MM.1S (cell line): ENCODE measurements around the gene GFOD2.

Experiments used
- DNase-seq: peaks from one replicate; pipeline ENCODE4 v3.0.0-alpha.2; 2015
- H2AFZ ChIP-seq: fragments of 300-600 bp; sonication (generic); 2 replicates; pipeline ENCODE4 v1.6.0; 2016; ENCODE audit warnings: antibody characterized with exemption, low read length
- H3F3A ChIP-seq: fragments of 300-600 bp; sonication (generic); 2 replicates; pipeline ENCODE4 v1.6.1; 2016; ENCODE audit warnings: mild to moderate bottlenecking, antibody characterized with exemption, low read length, moderate library complexity, mixed read lengths; ENCODE audit not compliant: insufficient read depth
- H3K27ac ChIP-seq: fragments of 300-600 bp; sonication (generic); 2 replicates; pipeline ENCODE4 v1.5.1; 2016; ENCODE audit warnings: mild to moderate bottlenecking, low read length
- H3K27me3 ChIP-seq: fragments of 300-600 bp; sonication (generic); replicated peaks from 2 replicates; pipeline ENCODE4 v1.6.0; 2016; ENCODE audit warnings: low read length; ENCODE audit not compliant: insufficient read depth
- H3K36me3 ChIP-seq: fragments of 300-600 bp; sonication (generic); replicated peaks from 2 replicates; pipeline ENCODE4 v1.6.1; 2016; ENCODE audit warnings: mild to moderate bottlenecking, low read length, mixed read lengths; ENCODE audit not compliant: insufficient read depth
- H3K4me1 ChIP-seq: fragments of 300-600 bp; sonication (generic); 2 replicates; pipeline ENCODE4 v1.6.1; 2016; ENCODE audit warnings: low read length, mixed read lengths
- H3K4me2 ChIP-seq: fragments of 300-600 bp; sonication (generic); 2 replicates; pipeline ENCODE4 v1.6.0; 2016; ENCODE audit warnings: low read depth, low read length
- H3K4me3 ChIP-seq: fragments of 300-600 bp; sonication (generic); 2 replicates; pipeline ENCODE4 v1.5.1; 2016; ENCODE audit warnings: low read length, mixed read lengths
- H3K79me2 ChIP-seq: fragments of 300-600 bp; sonication (generic); 2 replicates; pipeline ENCODE4 v1.6.1; 2016; ENCODE audit warnings: mixed run types, low read length, mixed read lengths
- H3K9ac ChIP-seq: fragments of 300-600 bp; sonication (generic); 2 replicates; pipeline ENCODE4 v1.6.1; 2016; ENCODE audit warnings: low read length, mixed read lengths
- H3K9me2 ChIP-seq: fragments of 300-600 bp; sonication (generic); replicated peaks from 2 replicates; pipeline ENCODE4 v1.6.1; 2016; ENCODE audit warnings: mild to moderate bottlenecking, low read length, mixed read lengths; ENCODE audit not compliant: insufficient read depth
- H3K9me3 ChIP-seq: fragments of 300-600 bp; sonication (generic); replicated peaks from 2 replicates; pipeline ENCODE4 v1.6.1; 2016; ENCODE audit warnings: mild to moderate bottlenecking, low read length, mixed read lengths; ENCODE audit not compliant: insufficient read depth
- H4K20me1 ChIP-seq: fragments of 300-600 bp; sonication (generic); 2 replicates; pipeline ENCODE4 v1.6.1; 2016; ENCODE audit warnings: mild to moderate bottlenecking, low read length, moderate library complexity, mixed read lengths; ENCODE audit not compliant: insufficient read depth
- EZH2 ChIP-seq: fragments of 300-600 bp; sonication (generic); optimal IDR thresholded peaks from 2 replicates; pipeline ENCODE3; 2017; ENCODE audit warnings: low read depth, mild to moderate bottlenecking, antibody characterized with exemption, low read length, mixed read lengths
- EZH2phosphoT487 ChIP-seq: fragments of 300-600 bp; sonication (generic); IDR thresholded peaks from 2 replicates; pipeline ENCODE4 v1.6.1; 2018; ENCODE audit warnings: antibody characterized with exemption, low read length
- TF ChIP-seq, protein P1 (sequence below): fragments of 300-600 bp; sonication (generic); IDR thresholded peaks from 2 replicates; pipeline ENCODE4 v1.5.1; 2016; ENCODE audit warnings: antibody characterized with exemption, low read length, mixed read lengths

Gene GFOD2

DNA sequence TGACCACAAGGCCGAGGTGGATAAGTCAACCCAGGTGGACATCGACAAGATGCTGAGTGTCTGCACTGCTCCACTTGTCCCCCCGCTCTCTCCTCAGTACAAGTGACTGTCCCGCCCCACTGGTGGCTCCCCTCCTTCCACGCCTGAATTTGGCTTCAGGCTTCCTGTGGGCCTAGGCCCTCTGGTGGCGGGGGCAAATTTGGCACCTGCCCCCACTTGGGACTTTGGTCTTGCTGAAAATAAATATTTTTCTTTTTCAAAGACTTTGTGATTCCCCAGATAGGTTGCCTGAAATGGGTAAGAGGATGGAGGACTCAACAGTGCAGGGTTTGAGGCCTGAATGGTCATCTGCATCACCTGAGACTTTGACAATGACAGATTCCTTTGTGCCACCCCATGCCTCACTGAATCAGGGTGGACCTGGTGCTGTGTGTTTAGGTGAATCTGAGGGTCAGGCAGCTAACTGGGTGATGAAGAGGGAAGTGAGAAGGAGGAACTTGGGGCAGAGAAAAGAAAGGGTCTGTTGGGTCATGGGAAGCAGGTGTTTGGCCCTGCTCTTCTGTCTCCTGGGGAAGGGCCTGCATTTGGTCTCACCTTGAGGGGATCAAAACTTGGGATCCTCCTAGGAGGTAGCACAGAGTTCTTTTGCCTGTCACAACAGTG lies 50.5 kb downstream of the GFOD2 start:
- Histone ChIP-seq H4K20me1 (no peaks in the 10 kb centered on the region), H3K4me2 (no peak overlapping the region), H3K79me2 (peaks cover 12% of the 10 kb centered on the region; the same call in 1 of the 2 replicates), H3K4me1 (peaks cover 21% of the 10 kb centered on the region), H3K27me3 (no peaks in the 10 kb centered on the region), H3F3A (peaks cover 11% of the 10 kb centered on the region), H3K36me3 (no peaks in the 10 kb centered on the region), H3K9me3 (no peaks in the 10 kb centered on the region), H3K27ac (no peak overlapping the region; the same call in 1 of the 2 replicates), H3K4me3 (no peak overlapping the region), H2AFZ (0 out of 2 replicates have a peak overlapping the region, but pooled peaks have one; percentile 45), H3K9me2 (no peaks in the 10 kb centered on the region), H3K9ac (no peak overlapping the region)
- DNase-seq: no peak
- TF ChIP-seq, protein P1, sequence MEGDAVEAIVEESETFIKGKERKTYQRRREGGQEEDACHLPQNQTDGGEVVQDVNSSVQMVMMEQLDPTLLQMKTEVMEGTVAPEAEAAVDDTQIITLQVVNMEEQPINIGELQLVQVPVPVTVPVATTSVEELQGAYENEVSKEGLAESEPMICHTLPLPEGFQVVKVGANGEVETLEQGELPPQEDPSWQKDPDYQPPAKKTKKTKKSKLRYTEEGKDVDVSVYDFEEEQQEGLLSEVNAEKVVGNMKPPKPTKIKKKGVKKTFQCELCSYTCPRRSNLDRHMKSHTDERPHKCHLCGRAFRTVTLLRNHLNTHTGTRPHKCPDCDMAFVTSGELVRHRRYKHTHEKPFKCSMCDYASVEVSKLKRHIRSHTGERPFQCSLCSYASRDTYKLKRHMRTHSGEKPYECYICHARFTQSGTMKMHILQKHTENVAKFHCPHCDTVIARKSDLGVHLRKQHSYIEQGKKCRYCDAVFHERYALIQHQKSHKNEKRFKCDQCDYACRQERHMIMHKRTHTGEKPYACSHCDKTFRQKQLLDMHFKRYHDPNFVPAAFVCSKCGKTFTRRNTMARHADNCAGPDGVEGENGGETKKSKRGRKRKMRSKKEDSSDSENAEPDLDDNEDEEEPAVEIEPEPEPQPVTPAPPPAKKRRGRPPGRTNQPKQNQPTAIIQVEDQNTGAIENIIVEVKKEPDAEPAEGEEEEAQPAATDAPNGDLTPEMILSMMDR: peak; percentile 35
- no peak for TF ChIP-seq EZH2phosphoT487

DNA sequence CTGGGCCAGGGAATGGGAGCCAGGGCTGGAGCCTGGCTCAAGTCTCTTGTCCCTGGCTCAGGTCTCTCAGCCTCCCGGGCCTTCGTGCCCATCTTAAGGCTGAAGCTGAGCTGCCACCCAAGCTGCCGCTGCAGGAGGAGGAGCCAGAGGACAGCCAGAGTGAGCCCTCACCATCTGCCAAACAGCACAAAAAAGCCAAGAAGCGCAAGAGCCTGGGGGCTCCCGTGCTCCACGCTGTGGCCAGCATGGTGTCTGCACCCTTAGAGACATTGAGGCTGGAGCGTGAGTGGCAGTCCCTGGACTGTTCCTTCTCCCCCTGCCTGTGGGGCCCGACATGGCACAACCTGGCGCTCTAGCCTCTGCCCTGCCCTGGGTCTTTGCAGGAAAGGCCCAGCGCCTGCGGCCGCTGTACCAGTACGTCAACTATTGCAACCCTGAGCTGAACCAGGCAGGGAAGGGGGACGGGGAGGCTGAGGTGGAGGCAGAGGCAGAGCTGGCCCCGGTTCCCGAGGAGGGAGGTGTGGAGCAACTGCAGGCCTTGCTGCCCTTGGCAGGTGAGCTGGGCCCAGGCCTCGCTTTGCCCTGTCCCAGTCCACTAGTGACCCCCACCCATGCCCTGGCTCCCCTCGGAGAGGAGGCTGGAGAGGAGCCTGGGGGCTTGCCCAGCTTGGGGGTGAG lies 51.2 kb downstream of the GFOD2 start:
- H3K27me3 ChIP-seq: no peaks in the 10 kb centered on the region
- peaks cover 12% of the 10 kb centered on the region; the same call in 1 of the 2 replicates for H3K79me2 ChIP-seq
- TF ChIP-seq, protein P1: peak; percentile 92
- TF ChIP-seq EZH2 (no peak), EZH2phosphoT487 (no peak)
- peak overlapping the region; percentile 89 for H3K4me3 ChIP-seq
- H3K36me3 ChIP-seq: no peaks in the 10 kb centered on the region
- peaks cover 21% of the 10 kb centered on the region for H3K4me1 ChIP-seq
- H2AFZ ChIP-seq: peak overlapping the region; percentile 99
- peak overlapping the region; percentile 98 for H3K4me2 ChIP-seq
- H3K9me3 ChIP-seq: no peaks in the 10 kb centered on the region
- H3K9ac ChIP-seq: peak overlapping the region; percentile 82; the same call in 1 of the 2 replicates
- H3F3A ChIP-seq: peaks cover 11% of the 10 kb centered on the region
- peak overlapping the region; percentile 52; the same call in 1 of the 2 replicates for H3K27ac ChIP-seq
- peak; percentile 96 for DNase-seq
- H4K20me1 ChIP-seq: no peaks in the 10 kb centered on the region
- H3K9me2 ChIP-seq: no peaks in the 10 kb centered on the region

DNA sequence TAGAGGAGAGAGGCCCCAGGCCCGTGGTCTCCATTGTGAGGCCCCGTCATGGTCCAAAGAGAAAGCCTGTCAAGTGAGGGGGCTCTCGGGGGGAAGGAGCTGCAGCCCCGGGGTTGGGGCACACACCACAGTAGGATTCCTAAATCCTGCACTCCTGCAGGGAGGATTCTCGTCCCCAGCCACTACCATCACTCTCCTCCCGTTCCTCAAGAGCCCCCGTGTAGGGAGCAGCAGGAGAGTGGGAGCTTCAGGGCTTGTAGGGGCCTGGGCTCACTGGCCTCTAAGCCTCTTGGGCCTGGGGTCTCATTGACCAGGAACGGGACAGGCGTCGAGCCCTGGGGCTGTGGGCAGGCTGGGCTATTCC lies 51.7 kb downstream of the GFOD2 start:
- no peak for TF ChIP-seq EZH2phosphoT487
- TF ChIP-seq, protein P1: no peak
- no peak for TF ChIP-seq EZH2
- H3K4me1 ChIP-seq: peaks cover 21% of the 10 kb centered on the region
- no peak for DNase-seq
- H3K79me2 ChIP-seq: peaks cover 14% of the 10 kb centered on the region
- no peaks in the 10 kb centered on the region for H3K9me3 ChIP-seq
- no peaks in the 10 kb centered on the region for H3K36me3 ChIP-seq
- H3F3A ChIP-seq: peaks cover 11% of the 10 kb centered on the region
- H4K20me1 ChIP-seq: no peaks in the 10 kb centered on the region
- peak overlapping the region; percentile 52; the same call in 1 of the 2 replicates for H3K27ac ChIP-seq
- peak overlapping the region; percentile 82; the same call in 1 of the 2 replicates for H3K9ac ChIP-seq
- peak overlapping the region; percentile 98 for H3K4me2 ChIP-seq
- H3K27me3 ChIP-seq: no peaks in the 10 kb centered on the region
- no peaks in the 10 kb centered on the region for H3K9me2 ChIP-seq
- H3K4me3 ChIP-seq: peak overlapping the region; percentile 89
- H2AFZ ChIP-seq: peak overlapping the region; percentile 99
